ENCODE measurements around the gene LMOD3.
A peak's percentile ranks its signal among the peaks of the same experiment; 100 is the strongest.

LMOD3 gene

DNA sequence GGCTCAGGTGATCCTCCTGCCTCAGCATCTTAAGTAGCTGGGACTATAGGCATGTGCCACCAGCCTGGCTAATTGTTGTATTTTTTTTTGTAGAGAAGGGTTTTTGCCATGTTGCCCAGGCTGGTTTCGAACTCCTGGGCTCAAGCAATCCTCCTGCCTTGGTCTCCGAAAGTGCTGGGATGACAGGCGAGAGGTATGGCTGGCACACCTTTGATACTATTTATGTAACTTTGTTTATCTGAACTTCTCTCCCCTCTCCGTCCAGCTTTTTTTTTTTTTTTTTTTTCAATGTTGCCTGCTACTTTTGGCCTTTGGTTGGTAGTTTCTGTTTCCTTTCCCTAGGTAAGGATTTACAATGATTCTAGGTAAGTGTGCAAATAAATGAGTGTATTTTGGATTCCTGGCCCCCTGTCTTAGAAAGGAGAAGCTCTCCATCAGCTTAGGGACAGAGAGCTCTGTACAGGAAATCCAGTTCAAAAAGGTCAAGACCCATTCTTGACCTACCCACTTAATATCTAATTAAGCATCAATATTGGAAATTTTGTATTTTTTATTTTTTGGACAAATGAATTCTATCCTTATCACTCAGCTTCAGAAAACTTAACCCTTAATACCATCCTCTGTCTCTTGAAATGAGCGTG is 30.9 kb downstream of the LMOD3 start:
- no peak for DNase-seq (ENCODE audit: low read depth)

- no peak for DNase-seq (ENCODE audit: low read depth)
These were observed 32.4 kb downstream of the LMOD3 start for GRCh38 chr3:69090021-69090420.

DNA sequence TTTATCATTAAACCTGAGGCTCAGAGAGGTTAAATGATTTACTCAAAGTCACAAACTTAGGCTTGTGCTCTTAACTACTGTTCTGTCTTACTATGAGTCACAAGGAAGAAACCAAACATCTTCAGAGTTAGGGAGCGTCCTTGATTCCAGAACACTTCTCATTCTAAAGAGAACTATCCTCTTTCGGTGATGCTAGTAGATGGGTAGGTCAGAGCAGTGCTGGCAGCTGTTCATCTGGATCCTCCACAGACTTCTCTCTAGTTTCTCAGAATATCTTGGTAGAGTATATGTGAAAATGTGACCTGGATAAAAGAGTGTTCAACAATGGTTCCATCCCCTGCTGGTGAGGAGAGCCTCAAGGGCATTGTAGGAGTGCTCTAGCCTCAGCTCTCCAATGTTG is 34.3 kb downstream of the LMOD3 start:
- no peak for DNase-seq (ENCODE audit: low read depth)

DNA sequence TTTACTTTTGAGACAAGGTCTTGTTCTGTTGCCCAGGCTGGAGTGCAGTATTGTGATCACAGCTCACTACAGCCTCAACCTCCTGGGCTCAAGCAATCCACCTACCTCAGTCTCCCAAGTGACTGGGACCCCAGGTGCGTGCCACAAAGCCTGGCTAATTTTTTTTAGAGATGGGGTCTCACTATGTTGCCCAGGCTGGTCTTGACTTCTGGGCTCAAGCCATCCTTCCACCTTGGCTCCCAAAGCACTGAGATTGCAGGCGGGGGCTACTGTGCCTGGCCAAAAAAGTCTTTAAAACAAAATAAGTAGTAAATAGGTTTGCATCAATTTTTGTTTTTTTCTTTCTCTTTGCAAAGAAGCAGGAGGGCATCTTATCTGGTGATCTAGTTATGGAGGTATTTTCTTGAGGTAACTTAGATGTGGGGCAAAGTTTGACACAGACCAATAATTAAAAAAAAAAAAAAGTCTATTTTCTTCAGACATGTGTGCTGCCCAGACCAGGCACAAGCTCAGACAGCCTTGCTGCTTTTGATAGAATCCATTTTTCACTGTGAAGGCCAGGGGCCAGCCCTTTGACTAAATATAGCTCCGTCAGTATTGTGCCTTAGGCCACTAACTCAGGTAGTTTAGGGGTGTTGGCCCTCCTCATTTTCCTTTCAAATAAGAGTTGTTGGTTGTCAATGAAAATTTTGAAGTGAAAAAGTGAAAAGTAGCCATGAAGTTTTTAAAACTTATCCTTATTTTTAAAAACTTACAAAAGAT is 35.2 kb downstream of the LMOD3 start:
- no peak for DNase-seq (ENCODE audit: low read depth)

DNA sequence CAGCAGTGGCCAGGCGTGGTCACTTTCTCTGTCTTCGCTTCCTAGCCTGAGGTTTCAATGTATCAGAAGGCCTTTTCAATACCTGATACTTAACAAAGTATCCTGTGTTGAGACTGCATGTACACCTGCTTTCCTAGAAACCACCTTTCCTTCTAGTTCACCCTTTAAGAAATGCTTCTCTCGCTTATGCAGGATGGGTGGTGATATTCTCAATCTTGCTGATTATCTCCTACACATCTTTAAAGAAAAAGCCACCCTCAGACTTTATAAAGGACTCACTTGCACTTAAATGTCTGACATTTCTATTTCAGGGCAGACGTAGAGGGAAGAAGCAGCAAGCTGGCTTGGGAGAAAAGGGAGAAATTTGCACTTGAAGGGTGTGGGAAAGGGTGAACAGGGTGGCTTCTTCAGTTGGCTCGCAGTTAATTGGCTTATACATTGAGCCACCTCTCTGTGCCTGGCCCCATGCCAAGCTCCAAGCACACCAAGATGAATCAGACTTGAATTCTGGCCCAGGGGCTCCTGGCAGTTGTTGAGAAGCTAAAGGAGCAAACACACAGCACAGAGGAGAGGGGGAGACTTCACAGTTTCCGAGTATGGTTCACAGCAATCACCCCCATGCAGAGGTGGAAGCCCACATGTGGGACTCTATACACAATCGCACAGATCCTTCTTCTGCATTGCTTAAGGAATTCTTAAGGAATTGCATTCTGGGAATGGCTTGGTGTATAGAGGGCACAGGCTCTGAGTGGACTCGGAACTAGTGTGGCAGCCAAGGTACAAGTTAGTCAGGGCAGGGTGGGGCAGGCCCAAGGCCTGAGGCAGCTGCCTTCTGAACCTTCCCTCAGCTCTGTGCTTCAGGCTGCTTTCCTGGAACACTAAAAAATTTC is 36.3 kb downstream of the LMOD3 start:
- DNase-seq (ENCODE audit: low read depth): no peak

GRCh38 chr3:69085168-69085832 is 37.1 kb downstream of the LMOD3 start:
- DNase-seq (ENCODE audit: low read depth): no peak

DNA sequence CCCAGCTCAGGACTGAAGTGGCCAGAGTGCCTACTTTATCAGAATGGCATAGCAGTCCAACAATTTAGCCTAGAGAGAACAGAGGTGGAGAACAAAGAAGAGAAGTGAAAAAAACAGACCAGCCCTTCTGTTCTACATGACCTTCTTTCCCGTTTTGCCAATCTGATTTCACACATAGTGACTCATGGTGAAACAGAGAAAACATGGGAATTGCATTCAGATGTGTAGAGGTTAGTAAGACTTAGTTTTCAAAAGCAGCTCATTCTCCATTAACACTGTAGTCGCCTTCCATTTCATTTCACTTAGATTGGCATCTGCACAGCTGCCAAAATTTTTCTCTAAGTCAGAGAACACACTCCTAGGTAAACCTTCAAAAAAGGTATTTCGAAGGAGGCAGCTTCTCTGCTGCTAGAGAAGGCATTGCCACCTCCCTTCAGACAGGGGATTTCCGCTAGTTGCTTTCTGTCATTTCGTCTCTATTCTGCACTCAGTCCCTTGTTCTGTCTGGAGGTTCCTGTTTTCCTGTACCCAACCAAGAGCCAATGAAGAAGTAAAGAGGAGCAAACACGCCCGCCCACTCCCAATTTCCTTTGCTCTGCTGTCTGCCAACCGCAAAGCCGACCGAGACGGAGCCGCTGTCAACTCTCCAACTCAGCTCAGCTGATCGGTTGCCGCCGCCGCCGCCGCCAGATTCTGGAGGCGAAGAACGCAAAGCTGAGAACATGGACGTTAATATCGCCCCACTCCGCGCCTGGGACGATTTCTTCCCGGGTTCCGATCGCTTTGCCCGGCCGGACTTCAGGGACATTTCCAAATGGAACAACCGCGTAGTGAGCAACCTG is 37.8 kb downstream of the LMOD3 start, which contains the start of gene ARL6IP5:
Gene ARL6IP5 (plus strand): TSS at position 612 of the 842 bp plus-strand sequence. CDS start 111 bp downstream, at position 723.
- DNase-seq (ENCODE audit: low read depth): peak; percentile 67

- no peak for DNase-seq (ENCODE audit: low read depth)
These were observed 39.6 kb downstream of the LMOD3 start for GRCh38 chr3:69082805-69083204.

- DNase-seq (ENCODE audit: low read depth): no peak
These were observed 40.0 kb downstream of the LMOD3 start for GRCh38 chr3:69082361-69082760.

GRCh38 chr3:69081583-69082262 is 40.7 kb downstream of the LMOD3 start:
- no peak for DNase-seq (ENCODE audit: low read depth)

DNA sequence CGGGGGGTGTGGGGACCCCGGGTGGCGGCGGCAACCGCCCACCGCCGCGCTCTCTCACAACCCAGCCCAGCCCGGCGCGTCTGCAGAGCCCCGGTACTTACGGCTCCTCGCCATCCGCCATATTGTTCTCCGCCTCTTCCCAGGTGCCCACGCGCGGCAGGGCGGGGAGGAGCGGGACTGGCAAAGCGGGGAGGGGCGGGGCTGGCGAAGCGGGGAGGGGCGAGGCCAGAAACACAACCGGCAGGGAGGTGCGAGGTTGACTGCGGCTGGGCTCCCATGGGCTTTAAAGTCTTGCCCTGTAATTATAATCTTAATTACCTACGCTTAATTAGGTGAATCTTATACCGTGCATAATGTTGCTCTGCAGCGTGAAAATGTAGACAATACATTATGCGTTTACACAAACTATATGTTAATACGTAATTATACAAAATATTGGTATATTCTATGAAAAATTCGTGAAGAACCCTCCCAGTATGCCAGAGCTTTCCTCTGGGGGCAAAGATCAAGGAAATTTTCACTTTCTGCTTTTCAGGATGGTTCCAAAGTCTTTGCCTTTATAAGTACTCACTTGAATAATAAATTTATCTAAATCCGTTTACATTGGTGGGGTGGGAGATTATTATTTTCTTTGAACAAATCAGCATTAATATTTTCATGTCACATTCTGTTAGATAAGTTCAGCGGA is 42.0 kb downstream of the LMOD3 start, which contains the start of gene UBA3:
Gene UBA3 (minus strand): TSS at position 133 of the 688 bp plus-strand sequence. CDS start 12 bp downstream, at position 121.
- peak; percentile 81 for DNase-seq (ENCODE audit: low read depth)

DNA sequence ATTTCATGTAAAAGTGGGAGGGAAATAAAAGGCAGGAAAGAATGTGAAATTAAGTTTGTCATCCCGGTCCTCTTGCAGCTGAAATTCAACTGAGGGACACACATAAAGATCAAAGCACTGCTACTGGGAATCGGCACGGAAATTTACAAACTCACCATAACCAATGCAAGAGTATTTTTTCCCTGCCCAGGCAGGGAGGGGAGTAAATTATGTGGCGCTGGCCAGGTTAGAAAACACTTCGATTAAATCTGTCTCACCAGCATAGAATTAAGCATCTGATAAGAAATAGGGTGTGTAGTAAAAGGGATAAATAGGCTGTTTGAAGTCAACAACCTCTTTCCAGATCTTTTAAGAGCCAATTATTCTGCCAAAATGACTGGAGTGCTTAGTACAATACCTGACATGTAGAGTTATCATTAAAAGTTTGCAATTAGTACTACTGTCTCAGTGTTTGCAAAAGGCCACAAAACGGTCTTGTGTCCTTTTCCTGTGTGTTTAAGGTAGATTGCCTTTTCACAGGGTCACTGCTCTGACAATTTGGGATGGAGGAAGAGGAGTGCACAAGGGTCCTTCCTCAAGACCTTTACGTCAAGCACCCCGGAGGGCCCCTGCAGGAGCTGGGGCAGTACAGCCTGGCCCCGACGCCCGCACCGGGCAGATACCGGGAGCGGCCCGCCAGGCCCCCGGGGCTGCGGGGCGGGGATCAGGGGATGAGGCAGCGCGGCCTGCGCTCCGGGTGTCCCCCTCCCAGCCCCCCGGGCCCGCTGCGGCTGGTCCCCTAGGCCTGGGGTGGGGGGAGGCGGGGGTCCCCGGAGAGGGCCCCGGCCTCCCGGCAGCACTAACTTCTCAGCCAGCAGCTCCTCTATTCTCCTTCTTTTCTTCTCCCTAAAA is 42.9 kb downstream of the LMOD3 start:
- no peak for DNase-seq (ENCODE audit: low read depth)

GRCh38 chr3:69072928-69073327 is 49.5 kb downstream of the LMOD3 start:
- no peak for DNase-seq (ENCODE audit: low read depth)

GRCh38 chr3:69066121-69066520 is 56.3 kb downstream of the LMOD3 start:
- DNase-seq (ENCODE audit: low read depth): no peak

DNA sequence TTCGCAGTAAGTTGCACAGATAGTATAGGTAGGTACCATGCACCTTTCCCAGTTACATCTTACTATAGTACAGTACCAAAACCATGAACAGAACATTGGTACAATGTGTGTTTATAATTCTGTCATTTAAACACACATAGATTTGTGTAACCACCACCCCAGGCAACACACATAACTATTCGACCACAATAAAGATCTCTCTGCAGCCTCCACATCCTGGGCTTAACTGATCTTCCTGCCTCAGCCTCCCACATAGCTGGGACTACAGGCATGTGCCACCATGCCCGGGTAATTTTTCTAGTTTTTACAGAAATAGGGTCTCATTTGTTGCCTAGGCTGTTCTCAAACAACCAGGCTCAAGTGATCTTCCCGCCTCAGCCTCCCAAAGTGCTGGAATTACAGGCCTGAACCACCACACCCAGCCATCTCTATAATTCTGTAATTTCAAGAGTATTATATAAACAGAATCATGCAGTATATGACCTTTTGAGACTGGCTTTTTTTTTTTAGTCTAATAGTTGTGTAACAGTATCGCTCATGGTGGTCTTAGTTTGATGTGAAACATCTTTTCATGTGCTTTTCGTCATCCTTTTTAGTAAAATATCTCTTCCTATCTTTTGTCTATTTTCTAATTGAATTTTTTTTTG is 57.0 kb downstream of the LMOD3 start:
- DNase-seq (ENCODE audit: low read depth): no peak

- DNase-seq (ENCODE audit: low read depth): no peak
These were observed 58.8 kb downstream of the LMOD3 start for GRCh38 chr3:69063636-69064035.

DNA sequence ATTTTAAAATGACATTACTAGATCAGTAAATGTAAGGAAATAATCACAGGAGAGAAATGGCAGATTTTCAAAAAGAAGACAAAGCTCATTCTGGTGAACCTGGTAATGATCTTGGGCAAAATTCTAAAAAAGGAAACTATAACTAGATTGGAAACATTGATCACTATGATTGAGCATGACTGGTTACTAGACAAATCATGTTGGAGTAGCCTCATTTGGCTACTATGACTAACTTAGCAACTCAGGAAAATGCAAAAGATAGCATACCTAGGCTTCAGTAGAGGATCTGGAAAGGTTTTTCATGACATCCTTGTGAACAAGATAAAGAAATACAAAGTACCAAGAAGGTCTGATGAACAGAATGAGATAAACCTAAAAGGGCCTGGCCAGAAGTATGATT is 62.7 kb downstream of the LMOD3 start:
- no peak for DNase-seq (ENCODE audit: low read depth)

- DNase-seq (ENCODE audit: low read depth): no peak
These were observed 63.5 kb downstream of the LMOD3 start for GRCh38 chr3:69058947-69059224.
